G401.6 (cell line): ENCODE results near the gene FFAR4.
A peak's percentile ranks its signal among the peaks of the same experiment; 100 is the strongest.
"Not testable (repeated sequence)": the region's sequence is repeated elsewhere in the genome, so short reads cannot be mapped to it uniquely, and the experiment has no call there.

Experiments used
- FAIRE-seq: peaks from 2 replicates; lab custom pipeline; 2012; peaks lifted over from hg19 to GRCh38; lab: Jason Lieb, UNC

FFAR4 gene

GRCh38 chr10:93566435-93567276 lies at the start of gene FFAR4:
Gene FFAR4 (plus strand): TSS chr10:93566665. CDS start chr10:93566721, 56 bp downstream.
- FAIRE-seq = no peak

DNA sequence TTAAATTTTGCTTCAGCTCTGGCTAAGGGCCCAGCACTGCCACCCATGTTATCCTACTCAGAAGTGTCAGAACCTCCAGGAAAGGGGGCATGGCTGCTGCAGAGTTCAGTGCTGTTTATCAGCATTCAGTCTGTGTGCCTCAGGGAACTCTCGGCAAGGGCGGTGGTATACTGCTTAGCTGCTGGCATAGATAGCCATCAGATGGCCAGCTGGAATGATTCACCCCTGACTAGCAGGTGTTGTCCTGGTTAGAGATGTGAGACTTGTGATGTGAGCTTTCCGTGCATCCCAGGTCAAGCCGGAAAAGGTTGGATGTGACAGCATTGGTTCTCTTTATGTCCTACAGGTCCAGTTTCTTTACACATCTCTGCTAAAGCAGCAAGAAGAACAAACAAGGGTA lies 47.9 kb upstream of the FFAR4 start:
- FAIRE-seq = no peak

GRCh38 chr10:93535293-93535692 lies 31.2 kb upstream of the FFAR4 start:
- no peak for FAIRE-seq

DNA sequence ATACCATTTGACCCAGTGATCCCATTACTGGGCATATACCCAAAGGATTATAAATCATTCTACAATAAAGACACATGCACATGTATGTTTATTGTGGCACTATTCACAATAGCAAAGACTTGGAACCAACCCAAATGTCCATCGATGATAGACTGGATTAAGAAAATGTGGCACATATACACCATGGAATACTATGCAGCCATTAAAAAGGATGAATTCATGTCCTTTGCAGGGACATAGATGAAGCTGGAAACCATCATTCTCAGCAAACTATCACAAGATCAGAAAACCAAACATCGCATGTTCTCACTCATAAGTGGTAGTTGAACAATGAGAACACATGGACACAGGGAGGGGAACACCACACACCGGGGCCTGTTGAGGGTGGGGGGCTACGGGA lies 25.6 kb upstream of the FFAR4 start:
- not testable (repeated sequence) for FAIRE-seq

GRCh38 chr10:93541402-93542357 lies 24.8 kb upstream of the FFAR4 start:
- FAIRE-seq = no peak

GRCh38 chr10:93542358-93542791 lies 24.1 kb upstream of the FFAR4 start:
- FAIRE-seq = no peak

GRCh38 chr10:93546995-93547394 lies 19.5 kb upstream of the FFAR4 start:
- FAIRE-seq = not testable (repeated sequence)

DNA sequence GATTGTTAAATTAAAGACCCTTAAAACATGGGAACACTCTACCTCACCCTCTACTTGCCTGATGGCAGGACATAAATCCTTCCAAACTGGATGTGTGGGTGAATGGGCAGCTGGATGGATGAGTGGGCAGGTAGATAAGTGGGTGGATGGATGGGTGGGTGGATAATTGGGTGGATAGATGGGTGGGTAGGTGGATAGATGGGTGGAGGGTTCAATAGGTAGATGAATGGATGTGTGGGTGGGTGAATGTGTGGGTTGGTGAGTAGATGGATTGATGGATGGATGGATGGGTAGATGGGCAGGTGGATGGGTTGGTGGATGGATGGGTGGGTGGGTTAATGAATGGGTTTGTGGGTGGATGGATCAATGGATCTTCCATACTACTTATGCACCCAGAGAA lies 18.9 kb upstream of the FFAR4 start:
- FAIRE-seq = no peak

DNA sequence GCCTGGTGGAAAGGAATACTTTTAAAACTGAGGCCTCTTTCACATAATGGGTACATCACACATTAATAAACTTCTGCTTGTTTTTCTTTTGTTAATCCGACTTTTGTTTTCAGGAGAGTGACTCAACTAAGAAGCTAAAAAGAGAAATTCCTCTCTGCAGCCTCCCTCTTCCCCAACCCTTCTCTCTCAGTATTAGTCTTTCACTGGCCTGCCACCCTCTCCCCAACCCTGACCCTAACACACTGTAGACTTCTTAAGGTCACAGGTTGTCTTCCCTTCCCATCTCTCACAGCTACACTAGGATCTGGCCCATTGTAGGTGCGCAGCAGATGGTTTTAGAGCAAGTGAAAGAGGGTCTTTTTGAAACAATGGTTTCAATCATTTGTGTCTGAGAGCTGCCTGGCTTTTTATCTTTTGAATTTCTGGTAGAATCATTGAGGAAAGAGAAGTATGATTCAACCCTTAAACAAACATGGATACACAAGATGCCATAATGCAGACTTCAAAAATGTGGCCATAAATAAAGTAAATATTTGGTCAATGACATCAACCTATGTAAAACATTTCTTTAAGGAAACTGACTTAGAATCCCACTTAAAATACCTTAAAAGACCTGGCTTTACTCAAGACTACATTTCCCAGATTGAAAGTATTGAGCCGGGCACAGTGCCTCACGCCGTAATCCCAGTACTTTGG lies 17.9 kb upstream of the FFAR4 start:
- no peak for FAIRE-seq

DNA sequence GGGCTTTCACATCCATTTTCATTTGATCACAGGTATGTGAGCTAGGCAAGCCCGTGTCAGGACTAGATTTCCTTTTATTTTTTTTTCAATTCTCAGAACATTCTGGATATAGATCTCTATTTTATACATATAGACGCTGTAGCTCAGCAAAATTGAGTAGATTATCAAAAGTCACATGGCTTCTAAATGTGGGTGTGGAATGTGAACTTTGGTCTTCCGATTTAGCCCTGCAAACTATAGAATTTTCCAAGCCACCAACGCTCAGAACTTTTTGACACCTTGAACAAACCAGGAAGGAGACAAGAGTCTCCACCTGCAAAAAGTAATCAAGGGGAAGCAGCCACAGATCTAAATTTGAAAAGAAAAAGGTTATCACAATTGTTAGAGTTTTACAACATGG lies 15.9 kb upstream of the FFAR4 start:
- FAIRE-seq = no peak

DNA sequence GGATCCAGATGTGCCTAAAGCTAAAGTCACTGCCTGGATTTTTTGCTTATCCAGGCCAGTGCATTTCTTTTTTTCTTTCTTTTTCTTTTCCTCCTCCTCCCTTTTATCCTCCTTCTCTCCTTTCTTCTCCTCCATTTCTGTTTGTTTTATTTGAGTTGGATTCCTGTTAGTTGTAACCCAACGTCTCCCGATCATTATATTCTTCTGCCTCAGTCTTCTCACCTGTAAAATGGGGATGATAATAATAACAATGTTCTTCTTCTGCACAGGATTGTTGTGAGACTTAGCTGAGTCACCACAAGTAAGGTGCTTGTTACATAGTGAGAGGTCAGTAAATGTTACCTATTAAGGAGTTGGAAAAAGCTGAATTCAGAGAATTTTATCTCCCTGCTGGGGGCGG lies 13.7 kb upstream of the FFAR4 start:
- no peak for FAIRE-seq

DNA sequence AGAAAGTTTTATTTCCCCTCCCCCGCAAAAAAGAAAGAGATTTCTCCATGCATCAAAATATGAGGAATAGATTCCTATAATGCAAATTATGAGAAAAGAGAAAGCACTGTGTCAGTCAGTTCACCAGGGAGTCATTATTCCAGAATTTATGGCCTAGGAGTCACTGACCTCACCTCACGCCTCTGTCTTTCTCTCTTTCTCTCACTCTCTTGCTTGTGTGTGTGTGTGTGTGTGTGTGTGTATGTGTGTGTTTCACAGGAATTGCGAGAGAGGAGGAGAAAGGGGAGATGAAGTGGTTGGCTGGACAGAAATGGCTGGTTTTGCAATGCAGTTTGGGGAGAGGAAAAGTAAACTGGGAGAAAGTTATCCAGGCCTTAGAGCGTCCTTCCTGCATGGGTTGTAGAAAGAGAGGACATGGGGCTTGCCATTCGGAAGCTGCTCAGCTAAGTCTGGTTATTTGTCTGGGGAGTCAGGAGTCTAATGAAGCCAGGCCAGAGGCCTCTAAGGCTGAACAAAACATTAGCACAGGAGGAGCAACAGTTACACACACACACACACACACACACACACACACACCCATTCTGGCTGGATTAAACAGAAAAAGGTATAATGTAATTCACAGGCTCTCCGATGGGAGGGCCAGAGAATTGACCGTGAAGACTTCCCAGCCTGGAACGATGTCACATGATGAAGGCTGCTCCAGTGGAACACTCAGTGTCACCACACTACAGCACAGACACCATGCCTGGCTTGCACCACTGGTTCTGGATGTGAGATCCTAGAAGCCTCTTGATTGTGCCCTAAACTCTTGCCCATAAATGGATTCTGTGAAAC lies 12.8 kb upstream of the FFAR4 start:
- no peak for FAIRE-seq

GRCh38 chr10:93554316-93554663 lies 12.2 kb upstream of the FFAR4 start:
- no peak for FAIRE-seq

DNA sequence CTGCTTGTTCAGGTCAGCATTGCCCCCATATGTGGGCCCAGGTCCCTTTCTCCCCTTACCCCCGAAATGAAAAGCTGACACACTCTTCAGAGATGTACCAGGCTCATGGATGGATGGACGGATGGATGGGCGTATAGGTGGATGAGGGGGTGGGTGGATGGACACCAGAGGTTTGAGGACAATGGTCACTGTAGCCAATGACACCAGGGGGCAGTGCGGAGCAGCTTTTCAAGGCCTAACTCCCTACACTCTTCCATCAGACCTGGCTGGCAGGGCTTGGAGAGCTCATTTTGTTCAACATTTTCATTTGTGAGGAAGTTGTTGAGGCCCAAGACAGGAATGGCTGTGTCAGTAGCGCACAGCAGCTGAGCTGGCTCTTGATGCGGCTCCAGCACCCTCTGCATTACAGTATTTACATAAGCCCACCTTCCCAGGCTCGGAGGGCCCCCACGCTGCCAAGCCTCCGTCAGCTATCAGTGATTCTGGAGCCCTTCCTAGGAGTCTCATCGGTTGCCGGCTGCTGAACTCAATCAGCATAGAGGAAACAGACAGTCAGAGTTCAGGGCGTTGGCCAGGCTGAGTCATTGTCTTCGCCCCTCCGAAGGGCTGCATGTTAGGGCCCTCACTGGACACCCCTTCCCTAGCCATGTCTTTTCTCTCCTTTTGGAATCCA lies 11.6 kb upstream of the FFAR4 start:
- FAIRE-seq = peak; percentile 48

- no peak for FAIRE-seq
Observed at GRCh38 chr10:93559490-93559889, 7.0 kb upstream of the FFAR4 start.

DNA sequence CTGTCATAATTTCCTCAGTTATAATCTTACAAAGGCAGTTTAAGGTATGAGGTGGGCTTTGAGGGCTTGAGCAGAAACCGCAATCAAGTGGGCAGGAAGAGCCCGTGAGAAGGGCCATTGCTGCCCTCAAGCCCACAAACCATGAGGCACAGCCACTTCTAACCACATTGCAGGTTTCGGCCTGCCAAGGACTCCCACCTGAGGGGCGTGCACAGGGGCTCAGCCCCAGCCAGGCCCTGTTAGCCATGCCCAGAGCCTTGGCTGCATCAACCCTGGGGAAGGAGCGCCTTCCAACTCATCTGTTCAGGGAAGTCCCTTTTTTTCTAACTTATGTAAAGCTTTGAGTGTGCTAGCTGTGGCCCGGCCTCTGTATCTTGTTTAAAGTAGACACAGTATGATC lies 5.9 kb upstream of the FFAR4 start:
- no peak for FAIRE-seq

DNA sequence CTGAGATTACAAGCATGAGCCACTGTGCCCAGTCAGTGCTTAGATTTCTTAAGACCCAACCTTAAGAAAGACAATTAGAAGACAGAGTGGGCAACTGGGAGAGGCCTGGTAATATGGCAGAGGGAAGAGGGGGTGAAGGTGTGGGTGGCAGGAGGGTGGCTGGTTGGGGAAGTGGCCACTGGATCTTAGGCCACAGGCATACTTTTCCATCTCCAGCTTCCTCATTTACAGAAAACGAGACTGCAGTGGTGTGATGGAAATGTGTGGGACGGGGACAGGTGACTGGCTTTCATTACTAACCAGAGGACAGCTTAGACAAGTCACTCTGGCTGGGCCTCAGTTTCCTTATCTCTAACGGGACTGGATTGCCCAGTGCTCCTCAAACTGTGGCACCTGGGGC lies 1.0 kb upstream of the FFAR4 start:
- FAIRE-seq = no peak

DNA sequence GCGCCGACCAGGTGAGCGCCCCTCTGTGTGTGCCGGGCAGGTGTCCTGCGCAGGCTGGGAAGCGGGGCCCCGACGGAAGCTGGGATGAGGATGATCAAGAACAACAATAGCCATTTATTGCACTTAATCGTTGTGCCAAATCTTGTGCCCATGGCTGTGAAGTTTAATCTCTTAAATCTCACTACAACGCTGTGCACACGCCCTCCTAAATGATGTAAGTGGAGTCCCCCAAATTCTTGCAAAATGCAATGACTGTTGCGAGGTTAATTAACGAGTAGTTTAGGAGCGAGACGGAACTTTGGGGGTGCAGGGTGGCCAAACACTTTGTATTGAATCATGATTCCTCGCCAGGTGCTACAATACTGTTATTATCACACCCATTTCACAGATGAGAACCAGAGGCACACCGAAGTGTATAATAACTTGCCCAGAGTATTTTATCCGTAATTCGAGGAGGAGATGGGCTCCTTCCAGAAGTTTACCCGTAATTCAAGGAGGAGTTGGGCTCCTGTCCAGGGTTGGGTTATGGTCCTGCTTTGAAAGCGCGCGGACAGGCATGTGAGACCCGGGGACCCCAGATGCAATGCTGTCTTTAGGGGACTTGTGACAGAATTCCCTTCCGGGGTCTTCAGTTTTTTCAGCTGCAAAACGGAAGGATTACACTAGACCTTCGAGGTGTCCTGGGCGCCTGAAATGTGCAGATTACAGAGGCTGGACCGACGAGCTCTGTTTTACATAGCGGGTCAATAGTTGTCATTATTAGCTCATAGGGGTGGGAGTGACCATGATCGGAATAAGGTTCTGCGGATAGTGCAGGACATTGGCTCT lies 1.0 kb downstream of the FFAR4 start:
- FAIRE-seq = no peak

GRCh38 chr10:93568105-93568390 lies 1.6 kb downstream of the FFAR4 start:
- no peak for FAIRE-seq

- no peak for FAIRE-seq
Observed at GRCh38 chr10:93570383-93570782, 3.9 kb downstream of the FFAR4 start.
